AG20443 (cell line): ENCODE results near the gene MACF1.
"Not testable (repeated sequence)": the region's sequence is repeated elsewhere in the genome, so short reads cannot be mapped to it uniquely, and the experiment has no call there.

Experiments used
- DNase-seq: peaks from one replicate; pipeline ENCODE4 v3.0.0; 2012; ENCODE audit warnings: low spot score, mixed read lengths

Gene MACF1

DNA sequence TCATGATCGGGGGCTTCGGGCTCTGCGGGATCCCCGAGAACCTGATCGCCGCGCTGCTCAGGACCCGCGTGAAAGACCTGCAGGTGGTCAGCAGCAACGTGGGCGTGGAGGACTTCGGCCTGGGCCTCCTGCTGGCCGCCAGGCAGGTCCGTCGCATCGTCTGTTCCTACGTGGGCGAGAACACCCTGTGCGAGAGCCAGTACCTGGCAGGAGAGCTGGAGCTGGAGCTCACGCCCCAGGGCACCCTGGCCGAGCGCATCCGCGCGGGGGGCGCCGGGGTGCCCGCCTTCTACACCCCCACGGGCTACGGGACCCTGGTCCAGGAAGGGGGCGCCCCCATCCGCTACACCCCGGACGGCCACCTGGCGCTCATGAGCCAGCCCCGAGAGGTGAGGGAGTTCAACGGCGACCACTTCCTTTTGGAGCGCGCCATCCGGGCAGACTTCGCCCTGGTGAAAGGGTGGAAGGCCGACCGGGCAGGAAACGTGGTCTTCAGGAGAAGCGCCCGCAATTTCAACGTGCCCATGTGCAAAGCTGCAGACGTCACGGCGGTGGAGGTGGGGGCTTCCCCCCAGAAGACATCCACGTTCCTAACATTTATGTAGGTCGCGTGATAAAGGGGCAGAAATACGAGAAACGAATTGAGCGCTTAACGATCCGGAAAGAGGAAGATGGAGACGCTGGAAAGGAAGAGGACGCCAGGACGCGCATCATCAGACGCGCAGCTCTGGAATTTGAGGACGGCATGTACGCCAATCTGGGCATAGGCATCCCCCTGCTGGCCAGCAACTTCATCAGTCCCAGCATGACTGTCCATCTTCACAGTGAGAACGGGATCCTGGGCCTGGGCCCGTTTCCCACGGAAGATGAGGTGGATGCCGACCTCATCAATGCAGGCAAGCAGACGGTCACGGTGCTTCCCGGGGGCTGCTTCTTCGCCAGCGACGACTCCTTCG, 310.9 kb downstream of the MACF1 start:
- DNase-seq, result not testable (repeated sequence)

DNA sequence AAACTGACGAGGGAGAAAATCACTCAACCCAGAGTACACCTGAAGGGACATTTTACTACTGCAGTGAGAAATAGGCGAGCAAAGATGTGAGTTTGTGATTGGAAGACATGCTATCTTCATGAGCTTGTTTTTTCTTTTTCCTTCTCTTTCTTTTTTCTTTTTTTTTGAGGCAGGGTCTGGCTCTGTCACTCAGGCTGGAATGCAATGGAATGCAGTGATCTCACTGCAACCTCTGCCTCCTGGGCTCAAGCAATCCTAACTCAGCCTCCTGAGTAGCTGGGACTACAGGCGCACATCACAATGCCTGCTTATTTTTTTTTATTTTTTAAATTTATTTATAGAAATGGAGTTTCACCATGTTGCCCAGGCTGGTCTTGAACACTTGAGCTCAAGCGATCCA, 312.3 kb downstream of the MACF1 start:
- DNase-seq, result not testable (repeated sequence)

DNA sequence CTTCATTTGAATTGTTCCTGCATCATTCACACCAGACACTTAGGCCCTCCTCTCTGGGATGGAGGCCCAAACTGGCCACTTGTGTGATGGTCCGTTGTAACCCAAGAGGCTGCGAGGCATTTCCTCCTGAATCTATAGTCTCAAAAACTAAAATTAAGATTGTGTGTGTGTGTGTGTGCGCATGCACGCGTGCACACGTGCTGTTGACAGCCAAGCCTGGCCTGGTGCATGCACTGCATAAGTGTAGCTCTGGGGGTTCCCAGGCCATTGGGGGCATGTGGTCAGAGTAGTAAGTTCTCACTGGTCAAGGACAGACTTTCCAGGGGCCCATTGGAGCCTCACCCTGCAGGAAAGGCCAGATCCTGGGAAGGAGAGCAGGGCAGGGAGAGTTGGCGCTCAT, 313.4 kb downstream of the MACF1 start:
- not testable (repeated sequence) for DNase-seq

DNA sequence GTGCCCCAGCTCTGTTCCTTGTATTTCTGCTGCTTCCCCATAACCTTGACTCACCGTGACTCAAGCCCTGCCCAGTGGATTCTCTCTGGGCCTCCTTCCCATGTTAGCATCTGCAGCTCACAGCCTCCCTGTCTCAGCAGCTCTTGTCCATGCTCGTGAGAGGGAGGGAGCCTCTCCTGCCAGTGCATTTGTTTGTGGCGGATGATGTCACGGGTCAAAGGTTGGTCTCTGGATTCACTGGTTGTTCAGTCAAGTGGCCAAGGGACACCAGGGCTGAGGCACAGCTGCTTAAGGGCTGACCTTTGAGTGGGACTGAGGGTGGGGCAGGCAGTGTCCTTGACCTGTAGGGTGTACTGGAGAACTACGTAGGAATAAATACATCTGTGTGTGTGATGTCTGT, 314.9 kb downstream of the MACF1 start:
- DNase-seq, result not testable (repeated sequence)

DNA sequence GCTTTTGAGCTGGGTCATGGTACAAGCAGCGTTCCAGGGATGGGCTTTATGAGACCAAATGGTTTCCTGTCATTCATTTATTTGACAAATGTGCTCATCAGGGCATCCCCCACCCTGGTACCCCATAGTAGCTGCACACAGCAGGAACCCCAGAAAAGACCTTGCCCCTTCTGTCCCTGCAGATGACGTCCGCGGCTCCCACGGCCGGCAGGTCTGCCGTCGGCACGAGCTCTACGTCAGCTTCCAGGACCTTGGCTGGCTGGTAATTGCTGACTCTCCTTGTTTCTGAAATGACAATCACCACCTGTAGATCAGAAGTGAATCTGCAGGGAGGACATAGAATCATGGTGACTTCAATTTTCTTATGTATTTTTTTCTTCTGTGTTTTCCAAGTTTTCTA, 317.7 kb downstream of the MACF1 start:
- not testable (repeated sequence) for DNase-seq

DNA sequence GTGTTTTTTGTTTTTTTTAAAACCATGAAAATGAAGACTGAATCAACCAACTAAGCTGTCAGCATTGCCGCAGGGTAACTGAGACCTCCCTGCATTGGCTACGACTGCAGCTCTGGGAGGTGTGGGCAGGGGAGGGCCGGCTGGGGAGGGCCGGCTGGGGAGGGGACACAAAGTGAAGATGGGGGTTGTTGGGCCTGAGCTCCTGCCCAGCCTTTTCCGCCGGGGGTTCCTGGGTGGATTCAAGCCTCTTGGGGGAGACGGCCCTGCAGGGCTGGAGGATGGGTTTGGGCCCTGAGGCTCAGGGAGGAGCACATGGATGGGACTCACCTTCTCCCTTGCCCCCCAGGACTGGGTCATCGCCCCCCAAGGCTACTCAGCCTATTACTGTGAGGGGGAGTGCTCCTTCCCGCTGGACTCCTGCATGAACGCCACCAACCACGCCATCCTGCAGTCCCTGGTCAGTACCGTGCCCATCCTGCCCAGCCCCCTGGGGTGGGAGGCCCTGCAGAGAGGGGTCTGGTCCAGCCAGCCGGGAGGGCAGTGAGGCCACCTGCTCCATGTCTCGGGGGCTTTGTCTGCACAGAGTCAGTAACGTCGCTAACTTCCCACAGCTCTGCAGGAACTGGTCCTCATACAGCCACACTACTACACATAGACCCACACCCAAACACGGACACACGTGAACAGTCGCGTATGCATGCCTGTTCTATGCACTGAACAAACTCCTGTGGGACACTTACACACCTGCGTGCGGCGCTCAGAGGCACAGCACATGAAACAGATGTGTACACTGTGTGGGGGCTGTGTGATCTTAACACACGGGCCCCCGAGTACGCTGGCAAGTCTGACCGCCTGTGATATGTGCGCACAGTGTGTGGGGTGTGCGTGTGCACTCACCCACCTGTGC, 318.4 kb downstream of the MACF1 start:
- DNase-seq, result no peak

DNA sequence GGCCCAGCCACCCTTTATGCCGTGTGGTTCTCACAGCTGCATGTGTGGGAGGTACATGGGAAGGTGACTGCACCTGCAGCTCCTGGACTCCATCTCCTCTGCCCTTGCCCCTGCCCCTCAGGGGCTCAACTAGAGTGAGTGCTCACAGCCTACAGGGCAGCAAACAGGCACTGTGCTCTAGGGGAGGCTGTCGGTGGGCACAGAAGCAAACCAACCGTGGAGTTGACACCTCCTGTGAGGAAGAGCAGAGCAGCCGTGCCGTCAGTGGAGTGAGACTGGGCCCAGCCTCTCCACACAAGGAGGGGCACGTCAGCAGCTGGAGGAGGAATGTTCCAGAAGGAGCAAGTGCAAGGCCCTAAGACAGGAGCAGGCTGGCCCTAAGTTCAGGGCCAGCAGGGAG, 319.7 kb downstream of the MACF1 start:
- no peak for DNase-seq

DNA sequence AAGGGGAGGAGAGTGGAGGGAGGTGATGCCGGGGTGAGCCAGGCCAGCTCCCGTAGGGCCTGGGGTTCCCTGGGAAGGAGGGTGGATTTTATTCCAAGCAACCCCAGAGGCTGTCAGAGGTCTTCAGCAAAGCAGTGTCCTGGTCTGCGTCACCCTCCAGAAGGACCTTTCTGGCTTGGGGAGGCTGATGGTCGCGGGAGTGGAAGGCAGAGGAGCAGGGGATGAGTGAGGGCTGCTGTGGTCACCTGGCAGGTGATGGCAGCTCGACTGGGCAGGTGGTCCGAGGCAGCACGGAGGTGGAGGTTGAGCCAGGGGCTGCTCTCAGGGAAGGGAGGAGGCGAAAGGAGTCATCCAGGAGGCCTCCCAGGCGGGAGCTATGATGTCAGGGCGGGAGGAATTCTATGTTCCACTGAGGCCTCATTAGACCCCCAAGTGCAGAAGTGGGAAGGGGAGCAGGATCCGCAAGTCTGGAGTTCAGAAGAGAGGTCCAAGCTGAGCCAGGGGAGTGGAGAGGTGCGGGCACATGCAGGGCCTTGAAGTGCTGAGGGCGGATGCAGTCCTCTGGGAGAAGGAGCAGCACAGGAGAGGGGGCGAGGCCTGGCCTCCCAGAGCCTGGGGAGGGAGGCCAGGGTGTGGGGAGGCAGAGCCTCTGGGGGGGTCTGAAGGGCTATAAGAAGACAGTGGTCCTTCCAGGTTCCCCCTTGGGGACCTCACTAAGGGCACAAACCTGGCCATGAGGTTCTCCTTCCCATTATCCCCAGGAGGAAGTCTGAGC, 320.3 kb downstream of the MACF1 start:
- DNase-seq, result no peak

DNA sequence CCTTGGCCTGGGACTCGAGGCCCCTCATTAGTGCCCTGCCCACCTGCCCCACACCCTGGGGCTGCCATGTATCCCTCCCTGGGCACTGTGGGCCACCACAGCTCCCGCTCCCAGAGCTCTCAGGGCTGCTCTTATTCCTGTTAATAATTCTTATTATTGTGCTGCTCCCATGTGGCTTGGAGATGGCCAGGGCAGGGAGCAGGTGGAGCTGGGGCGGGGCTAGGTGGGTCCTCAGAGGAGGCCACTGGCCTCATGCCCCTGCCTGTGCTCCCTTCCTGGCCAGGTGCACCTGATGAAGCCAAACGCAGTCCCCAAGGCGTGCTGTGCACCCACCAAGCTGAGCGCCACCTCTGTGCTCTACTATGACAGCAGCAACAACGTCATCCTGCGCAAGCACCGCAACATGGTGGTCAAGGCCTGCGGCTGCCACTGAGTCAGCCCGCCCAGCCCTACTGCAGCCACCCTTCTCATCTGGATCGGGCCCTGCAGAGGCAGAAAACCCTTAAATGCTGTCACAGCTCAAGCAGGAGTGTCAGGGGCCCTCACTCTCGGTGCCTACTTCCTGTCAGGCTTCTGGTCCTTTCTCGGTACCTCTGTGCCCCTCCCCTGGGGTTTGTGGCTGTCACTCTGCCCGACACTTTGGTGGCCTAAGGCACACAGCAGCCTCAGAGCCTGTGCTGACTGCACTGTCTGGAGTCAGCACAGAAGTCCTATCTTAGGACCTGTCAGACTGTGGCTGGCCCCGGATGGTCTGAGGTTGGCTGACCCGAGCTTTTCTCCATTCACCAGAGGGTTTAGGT, 321.1 kb downstream of the MACF1 start:
- DNase-seq, result no peak

DNA sequence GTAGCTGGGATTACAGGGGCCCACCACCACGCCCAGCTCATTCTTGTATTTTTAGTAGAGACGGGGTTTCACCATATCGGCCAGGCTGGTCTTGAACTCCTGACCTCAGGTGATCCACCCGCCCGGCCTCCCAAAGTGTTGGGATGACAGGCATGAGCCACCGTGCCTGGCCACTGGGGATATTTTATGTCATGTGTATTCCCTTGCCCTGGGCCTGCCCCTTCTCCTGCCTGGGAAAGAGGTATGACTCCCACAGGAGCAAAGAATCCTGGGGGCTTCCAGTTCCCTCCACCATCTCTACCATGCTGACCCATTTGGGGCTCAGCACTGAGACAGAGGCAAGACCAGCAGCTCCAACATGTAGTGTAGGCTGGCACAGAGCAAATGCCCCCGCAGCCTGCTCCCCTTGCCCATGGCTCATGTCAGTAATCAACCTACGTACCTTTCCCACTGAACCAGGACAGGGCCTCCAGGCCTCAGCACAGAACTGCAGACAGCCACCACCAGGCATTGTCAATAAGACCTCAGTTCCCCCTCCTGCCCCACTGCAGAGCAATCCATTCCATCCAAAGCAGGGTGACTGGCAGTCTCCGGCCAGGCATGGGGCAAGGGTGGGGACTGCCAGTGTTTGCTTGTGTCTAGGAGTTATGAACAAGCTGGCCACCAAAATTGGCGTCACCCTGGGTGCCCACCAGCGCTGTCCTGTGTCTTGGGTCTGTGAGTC, 322.1 kb downstream of the MACF1 start:
- DNase-seq, result no peak

DNA sequence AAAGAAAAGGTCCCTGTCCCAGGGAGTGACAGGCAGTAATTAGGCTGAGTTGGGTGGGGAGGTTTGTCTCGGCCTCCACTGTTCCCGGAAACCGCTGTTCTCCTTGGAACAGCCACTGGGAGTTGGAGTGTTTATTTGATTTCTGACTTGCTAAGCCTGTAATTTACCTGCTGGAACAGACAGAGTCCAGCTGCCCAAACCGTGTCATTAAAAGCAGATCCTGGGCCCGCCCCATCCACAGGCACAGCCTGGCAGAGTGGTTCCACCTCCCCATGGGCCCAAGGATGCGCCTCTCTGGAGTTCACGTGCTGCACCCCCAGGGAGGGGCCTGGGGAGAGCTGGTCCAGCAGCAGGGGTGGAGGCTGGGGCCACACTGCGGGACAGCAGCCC, 322.7 kb downstream of the MACF1 start:
- not testable (repeated sequence) for DNase-seq

DNA sequence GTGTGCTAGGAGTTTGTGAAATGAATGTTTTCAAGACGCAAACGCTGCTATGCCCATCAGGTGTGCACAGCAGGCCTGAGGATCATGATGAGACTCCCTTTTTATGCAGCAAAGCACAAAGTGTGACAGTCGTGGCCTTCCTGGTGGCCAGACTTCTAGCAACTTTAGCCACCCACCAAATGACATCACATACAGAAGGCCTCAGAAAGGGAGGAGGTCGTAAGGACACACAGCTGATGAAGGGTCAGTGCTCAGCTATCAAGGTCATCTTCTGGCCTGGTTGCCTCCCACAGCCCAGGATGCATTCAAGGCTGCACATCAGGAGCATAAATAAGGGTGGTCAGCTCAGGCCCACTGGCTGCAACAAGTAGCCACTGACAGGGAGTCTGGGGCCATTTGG, 323.6 kb downstream of the MACF1 start:
- no peak for DNase-seq

DNA sequence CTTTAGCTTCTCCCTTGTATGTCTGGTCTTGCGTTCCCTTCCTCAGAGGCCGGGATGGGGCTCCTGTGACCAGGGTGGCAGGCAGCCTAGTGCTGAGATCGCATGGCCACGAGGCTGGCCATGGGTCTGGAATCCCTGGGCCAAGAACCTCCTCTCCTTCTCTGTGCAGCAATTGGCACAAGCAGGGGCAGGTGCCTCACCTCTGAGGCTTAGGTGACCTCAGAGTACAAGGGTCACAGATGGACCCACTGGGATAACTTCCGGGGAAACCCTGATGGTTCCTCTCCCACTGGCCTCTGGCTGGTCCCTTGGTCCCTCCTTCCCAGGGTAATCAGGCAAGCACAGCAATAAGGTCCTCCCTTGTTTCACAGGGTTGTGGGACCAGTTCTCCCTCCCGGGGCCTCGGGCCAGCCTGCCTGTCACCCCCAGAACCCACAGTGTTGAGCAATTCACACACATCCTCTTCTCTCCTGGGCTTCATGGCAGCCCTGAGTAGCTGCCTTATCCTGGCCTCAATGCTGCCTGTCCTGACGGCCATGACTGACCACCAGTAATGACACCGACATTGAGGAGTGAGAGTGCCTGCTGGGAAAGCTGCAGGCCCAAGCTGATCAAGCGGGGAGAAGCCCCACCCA, 325.5 kb downstream of the MACF1 start:
- no peak for DNase-seq

DNA sequence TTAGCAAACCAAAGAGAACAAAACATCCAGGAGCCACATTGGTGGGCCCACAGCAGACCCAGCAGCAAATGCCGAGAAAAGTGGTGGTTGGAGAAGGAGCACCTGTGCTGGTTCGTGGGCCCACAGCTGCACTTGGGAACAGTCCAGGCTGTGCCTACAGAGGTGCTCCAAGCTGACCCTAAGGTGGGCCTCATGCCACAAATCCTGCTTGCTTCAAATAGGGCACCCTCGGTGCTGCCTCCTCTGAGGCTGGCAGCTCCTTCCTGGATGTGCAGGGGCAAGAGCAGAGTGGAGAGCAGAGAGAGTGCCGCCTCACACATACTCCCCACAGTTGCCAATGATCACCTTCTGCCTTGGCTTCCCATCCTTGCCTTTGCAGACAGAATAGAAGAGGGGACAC, 327.0 kb downstream of the MACF1 start:
- DNase-seq, result no peak

DNA sequence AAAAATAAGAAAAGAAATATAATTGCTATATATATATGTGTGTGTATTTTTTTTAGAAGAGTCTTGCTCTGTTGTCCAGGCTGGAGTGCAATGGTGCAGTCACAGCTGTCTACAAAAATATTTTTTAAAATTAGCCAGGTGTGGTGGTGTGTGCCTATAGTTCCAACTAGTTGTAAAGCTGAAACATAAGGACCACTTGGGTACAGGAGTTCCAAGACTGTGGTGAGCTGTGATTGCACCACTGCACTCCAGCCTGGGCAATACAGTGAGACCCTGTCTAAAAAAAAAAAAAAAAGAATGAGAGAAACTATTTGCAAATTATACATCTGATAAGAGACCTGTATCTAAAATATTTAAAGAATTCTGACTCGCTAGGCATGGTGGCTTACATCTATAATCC, 328.9 kb downstream of the MACF1 start:
- no peak for DNase-seq
